Measurements from ENCODE around the gene MTHFD2L. TPM values are rescaled to one million over a fixed set of nuclear protein-coding genes. Genes with fewer than 3 reads are reported as not detected.

The MTHFD2L gene
- total RNA-seq, 1 donor from 2014 or later = 9.1 TPM

DNA sequence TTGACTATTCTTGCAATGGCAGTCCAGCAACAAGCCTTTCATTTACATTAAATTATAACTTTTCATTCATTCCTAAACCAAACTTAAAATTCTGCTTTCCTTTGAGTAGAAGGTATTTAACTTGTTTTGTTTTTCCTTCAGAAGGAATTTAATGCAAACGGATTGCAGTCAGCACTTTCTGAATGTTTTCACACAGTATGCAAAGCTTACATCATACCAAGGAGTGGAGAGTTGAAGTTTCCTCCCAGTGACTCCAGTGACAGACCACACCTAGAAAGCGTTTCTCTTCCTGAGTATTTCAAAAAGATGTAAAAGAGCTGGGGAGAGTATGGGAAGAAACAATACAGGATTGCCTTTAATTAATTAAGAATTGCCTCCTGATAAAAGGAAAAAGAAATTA is 158.5 kb downstream of the MTHFD2L start:
- ATAC-seq (ENCODE audit: poor library complexity) = no peak
- no peak for DNase-seq
- intact Hi-C loops (cut with DNase I) = loop anchor here (10.0 kb wide), 1 partner anchor 122 kb away; no protein-coding TSS in a partner anchor

- ATAC-seq (ENCODE audit: poor library complexity) = peak; percentile 43
- intact Hi-C loops (cut with DNase I) = loop anchor here (10.0 kb wide), 1 partner anchor 123 kb away; no protein-coding TSS in a partner anchor
- DNase-seq = no peak
These were observed 159.8 kb downstream of the MTHFD2L start for GRCh38 chr4:74317616-74318246.

GRCh38 chr4:74318276-74318675 is 160.4 kb downstream of the MTHFD2L start:
- intact Hi-C loops (cut with DNase I) = loop anchor here (10.0 kb wide), 1 partner anchor 123 kb away; no protein-coding TSS in a partner anchor
- ATAC-seq (ENCODE audit: poor library complexity) (no peak), DNase-seq (no peak)

DNA sequence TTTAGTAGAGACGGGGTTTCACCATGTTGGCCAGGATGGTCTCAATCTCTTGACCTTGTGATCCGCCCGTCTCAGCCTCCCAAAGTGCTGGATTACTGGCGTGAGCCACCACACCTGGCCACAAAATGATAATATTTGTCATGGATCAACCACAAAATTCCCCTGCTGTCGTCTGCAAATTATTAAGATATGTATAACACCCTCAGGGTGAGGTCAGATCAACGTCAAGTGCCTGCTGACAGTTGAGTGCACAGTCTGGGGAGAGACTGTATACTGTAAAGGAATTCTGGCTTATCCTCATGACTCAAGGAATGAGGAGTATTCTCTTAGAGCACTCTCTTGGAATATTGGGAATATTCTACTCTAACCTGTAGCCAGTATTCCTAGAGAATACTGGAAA is 161.6 kb downstream of the MTHFD2L start:
- ATAC-seq (ENCODE audit: poor library complexity) = no peak
- no peak for DNase-seq
- intact Hi-C loops (cut with DNase I) = loop anchor here (10.0 kb wide), 1 partner anchor 125 kb away; no protein-coding TSS in a partner anchor

GRCh38 chr4:74320559-74321118 is 162.7 kb downstream of the MTHFD2L start:
- DNase-seq = no peak
- ATAC-seq (ENCODE audit: poor library complexity) = peak; percentile 46
- intact Hi-C loops (cut with DNase I) = loop anchor here (5.0 kb wide), 1 partner anchor 357 kb away; no protein-coding TSS in a partner anchor

GRCh38 chr4:74322301-74322700 is 164.4 kb downstream of the MTHFD2L start:
- no peak for DNase-seq
- ATAC-seq (ENCODE audit: poor library complexity) = no peak
- intact Hi-C loops (cut with DNase I) = loop anchor here (5.0 kb wide), 1 partner anchor 355 kb away; no protein-coding TSS in a partner anchor

DNA sequence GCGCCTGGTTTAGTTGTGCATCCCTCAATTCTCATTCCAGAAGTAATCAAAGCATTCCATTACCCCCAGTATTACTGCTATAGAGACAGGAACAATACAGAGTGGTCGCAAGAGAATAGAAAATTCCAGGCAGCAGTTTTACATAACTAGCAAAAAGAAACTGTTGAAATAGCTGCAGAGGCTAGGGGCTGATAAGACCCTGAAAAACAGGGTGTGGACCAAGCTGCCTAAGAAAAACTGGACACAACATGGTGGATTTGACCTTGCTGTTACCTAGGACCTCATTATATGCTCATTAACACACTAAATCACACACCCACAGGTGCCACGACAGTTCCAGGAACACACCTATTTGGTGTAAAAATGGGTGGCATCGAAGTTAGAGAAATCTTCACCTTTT is 165.7 kb downstream of the MTHFD2L start:
- no peak for DNase-seq
- intact Hi-C loops (cut with DNase I) = loop anchor here (5.0 kb wide), 1 partner anchor 354 kb away; no protein-coding TSS in a partner anchor
- ATAC-seq (ENCODE audit: poor library complexity) = no peak

GRCh38 chr4:74324262-74324661 is 166.3 kb downstream of the MTHFD2L start:
- ATAC-seq (ENCODE audit: poor library complexity) = no peak
- no peak for DNase-seq
- intact Hi-C loops (cut with DNase I) = loop anchor here (5.0 kb wide), 1 partner anchor 353 kb away; no protein-coding TSS in a partner anchor

DNA sequence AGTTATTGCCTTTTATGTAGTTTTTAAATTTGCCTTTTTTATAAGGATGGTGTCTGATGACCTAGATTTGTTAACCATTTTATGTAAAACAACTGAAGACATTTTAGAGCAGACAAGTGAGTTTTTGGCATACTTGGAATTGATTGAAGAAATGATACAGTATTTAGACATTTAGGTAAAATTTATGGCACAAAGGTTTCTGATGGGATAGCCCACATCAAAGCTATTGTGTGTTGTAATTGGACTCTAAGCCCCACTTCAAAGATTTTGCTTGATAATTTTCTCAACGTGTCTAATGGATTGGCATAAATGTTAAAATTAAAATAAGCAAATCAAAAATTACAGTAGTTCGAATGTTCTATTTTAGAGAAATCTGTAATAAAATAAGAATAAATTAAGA is 168.0 kb downstream of the MTHFD2L start:
- DNase-seq = no peak
- no peak for ATAC-seq (ENCODE audit: poor library complexity)

GRCh38 chr4:74327762-74328161 is 169.8 kb downstream of the MTHFD2L start:
- intact Hi-C loops (cut with DNase I) = no loop called here
- ATAC-seq (ENCODE audit: poor library complexity) (no peak), DNase-seq (no peak)

More for the DNA sequence above, 168.0 kb downstream of the MTHFD2L start:
- intact Hi-C loops (cut with DNase I) = no loop called here

DNA sequence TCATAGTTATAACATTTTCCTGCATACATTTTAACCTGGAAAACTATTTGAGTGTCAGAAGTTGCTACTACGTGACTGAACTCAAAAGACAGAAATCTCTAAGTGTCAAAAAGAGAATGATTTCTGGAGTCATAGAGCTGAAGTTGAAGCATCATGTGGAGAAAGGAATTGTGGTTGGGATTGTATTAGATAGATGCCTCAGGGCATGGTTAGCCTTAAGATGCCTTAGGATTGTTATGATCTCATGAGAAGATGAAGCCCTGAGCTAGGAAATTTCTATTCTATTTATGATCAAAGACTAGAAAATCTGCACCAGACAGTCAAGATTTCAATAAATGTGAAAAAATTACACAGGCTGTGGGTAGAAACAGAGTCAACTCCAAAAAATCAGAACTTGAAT is 170.6 kb downstream of the MTHFD2L start:
- DNase-seq (no peak), ATAC-seq (ENCODE audit: poor library complexity) (no peak)
- intact Hi-C loops (cut with DNase I) = no loop called here

DNA sequence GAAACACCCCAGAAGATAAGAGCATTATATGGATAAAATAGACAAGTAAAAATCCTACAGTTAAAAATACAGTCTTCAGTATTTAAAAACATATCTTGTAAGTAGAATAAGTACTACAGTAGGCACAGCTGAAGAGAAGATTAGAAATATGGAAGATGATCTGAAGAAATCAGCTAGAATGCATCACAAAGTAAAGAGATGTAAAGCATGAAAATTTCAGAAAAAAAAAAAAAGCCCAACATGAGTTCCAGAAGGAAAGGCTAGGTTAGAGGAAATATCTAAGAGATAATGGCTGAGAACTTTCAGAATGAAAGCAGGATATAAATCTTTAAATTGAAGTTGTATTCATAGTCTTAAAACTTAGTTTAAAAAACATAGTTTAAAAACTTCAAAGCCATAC is 171.4 kb downstream of the MTHFD2L start:
- ATAC-seq (ENCODE audit: poor library complexity) = no peak
- intact Hi-C loops (cut with DNase I) = no loop called here
- no peak for DNase-seq

DNA sequence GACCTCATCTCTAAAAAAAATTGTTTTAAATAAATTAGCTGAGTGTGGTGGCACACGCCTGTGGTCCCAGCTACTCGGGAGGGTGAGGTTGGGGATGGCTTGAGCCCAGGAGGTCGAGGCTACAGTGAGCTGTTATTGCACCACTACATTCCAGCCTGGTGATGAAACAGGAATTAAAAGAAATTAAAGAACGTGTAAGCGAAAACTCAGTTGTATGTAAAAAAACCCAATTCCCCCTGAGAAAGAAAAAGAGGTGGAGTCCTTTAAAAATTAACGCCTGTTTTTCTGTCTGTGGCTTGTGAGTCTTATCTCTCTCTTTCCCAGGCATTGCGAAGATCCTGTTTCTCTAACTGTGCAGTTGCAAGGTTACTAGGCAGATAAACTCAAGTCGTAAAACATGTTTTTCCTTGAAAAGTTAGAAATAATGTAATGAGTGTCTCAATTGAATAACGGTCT is 172.4 kb downstream of the MTHFD2L start:
- DNase-seq (no peak), ATAC-seq (ENCODE audit: poor library complexity) (no peak)
- intact Hi-C loops (cut with DNase I) = no loop called here

DNA sequence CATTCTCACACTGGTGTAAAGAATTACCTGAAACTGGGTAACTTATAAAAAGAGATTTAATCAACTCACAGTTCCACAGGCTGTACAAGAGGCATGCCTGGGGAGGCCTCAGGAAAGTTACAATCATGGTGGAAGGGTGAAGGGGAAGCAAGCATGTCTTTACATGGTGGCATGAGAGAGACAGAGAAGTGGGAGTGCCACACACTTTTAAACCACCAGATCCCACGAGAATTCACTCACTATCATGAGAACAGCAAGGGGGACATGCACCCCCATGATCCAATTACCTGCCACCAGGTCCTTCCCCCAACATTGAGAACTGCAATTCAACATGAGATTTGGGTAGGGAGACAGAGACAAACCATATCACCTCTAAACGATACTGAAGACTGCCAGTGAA is 173.3 kb downstream of the MTHFD2L start:
- ATAC-seq (ENCODE audit: poor library complexity) (no peak), DNase-seq (no peak)
- intact Hi-C loops (cut with DNase I) = no loop called here

- ATAC-seq (ENCODE audit: poor library complexity) = no peak
- no peak for DNase-seq
- intact Hi-C loops (cut with DNase I) = no loop called here
These were observed 174.0 kb downstream of the MTHFD2L start for GRCh38 chr4:74331944-74332343.

DNA sequence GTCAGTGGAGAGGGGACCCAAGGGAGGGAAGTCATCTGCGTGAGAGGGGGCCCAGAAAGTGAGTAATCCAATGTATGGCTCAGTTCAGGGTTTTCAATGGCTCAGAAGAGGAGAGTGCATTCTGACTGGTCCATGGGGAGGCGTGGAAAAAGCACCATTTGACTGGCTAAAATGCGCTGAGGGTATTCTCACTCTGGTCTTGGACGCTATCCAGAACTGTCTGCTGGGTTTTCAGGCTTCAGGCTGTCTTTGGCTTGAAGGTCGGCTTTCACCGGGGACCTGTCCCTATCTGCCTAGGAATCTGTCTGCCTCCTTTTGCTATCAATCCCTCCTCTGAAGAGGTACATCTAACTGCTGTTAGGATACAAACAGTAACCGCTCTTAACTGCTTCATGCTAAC is 176.7 kb downstream of the MTHFD2L start:
- intact Hi-C loops (cut with DNase I) = no loop called here
- no peak for DNase-seq
- no peak for ATAC-seq (ENCODE audit: poor library complexity)

- intact Hi-C loops (cut with DNase I) = no loop called here
- DNase-seq (no peak), ATAC-seq (ENCODE audit: poor library complexity) (no peak)
These were observed 177.6 kb downstream of the MTHFD2L start for GRCh38 chr4:74335341-74336021.

DNA sequence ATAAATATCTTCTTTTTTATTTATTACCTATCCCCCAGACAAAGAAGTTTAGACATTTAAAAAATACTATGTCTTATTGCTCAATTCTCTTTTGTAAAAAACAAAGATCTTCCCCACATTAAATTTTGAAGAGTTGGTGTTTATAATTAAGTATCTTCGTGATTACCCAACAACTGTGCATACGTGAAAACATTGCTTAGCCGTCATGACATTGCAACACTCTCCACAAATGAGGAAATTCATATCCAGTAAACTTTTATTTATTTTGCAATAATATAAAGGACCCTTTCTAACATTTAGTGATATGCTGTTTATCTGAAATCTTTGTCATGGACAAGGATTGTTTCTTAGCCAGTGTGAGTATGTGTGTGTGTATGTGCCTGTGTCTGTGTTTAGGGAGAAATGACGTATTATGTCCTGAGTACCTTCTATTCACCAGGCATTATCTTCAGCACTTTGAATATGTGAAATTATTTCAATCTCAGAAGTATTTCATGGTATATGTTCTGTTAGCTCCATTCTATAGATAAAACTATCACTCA is 180.9 kb downstream of the MTHFD2L start:
- intact Hi-C loops (cut with DNase I) = no loop called here
- ATAC-seq (ENCODE audit: poor library complexity) (no peak), DNase-seq (no peak)

DNA sequence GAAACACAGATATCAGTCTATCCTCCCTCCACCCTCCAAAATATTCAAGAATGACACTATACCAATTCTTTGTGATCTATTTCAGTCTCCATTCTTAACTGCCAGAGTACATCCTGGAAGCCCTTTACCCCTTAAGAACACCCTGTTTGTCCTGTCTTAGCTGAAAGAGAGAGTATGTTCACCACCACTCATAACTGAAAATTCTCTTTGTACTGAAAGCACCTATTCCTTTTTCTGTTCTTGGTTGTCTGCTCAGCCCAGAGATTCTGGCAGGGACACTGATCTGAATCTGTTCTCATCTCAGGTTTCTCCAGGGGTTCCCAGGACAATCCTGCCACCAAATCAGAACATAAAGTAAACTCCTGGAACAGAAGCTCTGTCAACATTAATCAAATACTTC is 181.6 kb downstream of the MTHFD2L start:
- intact Hi-C loops (cut with DNase I) = no loop called here
- ATAC-seq (ENCODE audit: poor library complexity) = no peak
- no peak for DNase-seq

Measured in Right ventricle myocardium superior (tissue), 1 donor.